H9 (cell line): ENCODE data around the gene MACC1. TPM values are rescaled to one million over a fixed set of nuclear protein-coding genes. Genes with fewer than 3 reads are reported as not detected.
"Not testable (repeated sequence)": the region's sequence is repeated elsewhere in the genome, so short reads cannot be mapped to it uniquely, and the experiment has no call there.

ENCODE experiments used
- DNase-seq: peaks from one replicate; pipeline ENCODE4 v3.0.0-alpha.2; 2017
- H2AFZ ChIP-seq: one replicate; pipeline ENCODE4 v1.6.1; 2013; ENCODE audit warnings: mild to moderate bottlenecking, low read length, control low read depth, moderate library complexity
- H2AK5ac ChIP-seq: 2 replicates; pipeline ENCODE4 v1.6.1; 2013; ENCODE audit warnings: low read length, control low read depth, mixed read lengths; ENCODE audit not compliant: insufficient read length
- H2BK120ac ChIP-seq: one replicate; pipeline ENCODE4 v1.6.1; 2013; ENCODE audit warnings: low read depth, mild to moderate bottlenecking, low read length, control low read depth, inconsistent platforms; ENCODE audit not compliant: poor library complexity, severe bottlenecking
- H2BK12ac ChIP-seq: 2 replicates; pipeline ENCODE4 v1.6.1; 2013; ENCODE audit warnings: low read length, control low read depth, mixed read lengths, low read depth; ENCODE audit not compliant: insufficient read length
- H2BK15ac ChIP-seq: 2 replicates; pipeline ENCODE4 v1.6.1; 2013; ENCODE audit warnings: low read depth, low read length, control low read depth
- H2BK20ac ChIP-seq: one replicate; pipeline ENCODE4 v1.6.1; 2013; ENCODE audit warnings: low read depth, mild to moderate bottlenecking, low read length, control low read depth, inconsistent platforms; ENCODE audit not compliant: poor library complexity, severe bottlenecking
- H2BK5ac ChIP-seq: 2 replicates; pipeline ENCODE4 v1.6.1; 2013; ENCODE audit warnings: low read length, control low read depth, mixed read lengths; ENCODE audit not compliant: insufficient read length
- H3K14ac ChIP-seq: 2 replicates; pipeline ENCODE4 v1.6.1; 2013; ENCODE audit warnings: low read length, control low read depth; ENCODE audit not compliant: insufficient read depth
- H3K18ac ChIP-seq: 2 replicates; pipeline ENCODE4 v1.6.1; 2013; ENCODE audit warnings: low read depth, mild to moderate bottlenecking, mixed read lengths, low read length, control low read depth; ENCODE audit not compliant: insufficient read length
- H3K23ac ChIP-seq: 2 replicates; pipeline ENCODE4 v1.6.1; 2013; ENCODE audit warnings: low read length, control low read depth, mixed read lengths, low read depth; ENCODE audit not compliant: insufficient read length
- H3K23me2 ChIP-seq: 2 replicates; pipeline ENCODE4 v1.6.1; 2013; ENCODE audit warnings: low read depth, mild to moderate bottlenecking, mixed read lengths, low read length, control low read depth; ENCODE audit not compliant: insufficient read length, poor library complexity, severe bottlenecking
- H3K27ac ChIP-seq: 2 replicates; pipeline ENCODE4 v1.5.1; 2013; ENCODE audit warnings: low read length, control low read depth, mixed read lengths, low read depth; ENCODE audit not compliant: insufficient read length
- H3K27me3 ChIP-seq: 2 replicates; pipeline ENCODE4 v1.6.1; 2013; ENCODE audit warnings: low read length, control low read depth, inconsistent platforms; ENCODE audit not compliant: insufficient read depth
- H3K4ac ChIP-seq: 2 replicates; pipeline ENCODE4 v1.6.1; 2013; ENCODE audit warnings: low read depth, mild to moderate bottlenecking, control low read depth, inconsistent platforms, low read length, moderate library complexity
- H3K4me1 ChIP-seq: 2 replicates; pipeline ENCODE4 v1.6.1; 2013; ENCODE audit warnings: low read length, control low read depth, inconsistent platforms; ENCODE audit not compliant: insufficient read depth
- H3K4me2 ChIP-seq: 2 replicates; pipeline ENCODE4 v1.6.1; 2013; ENCODE audit warnings: low read length, control low read depth, mixed read lengths; ENCODE audit not compliant: insufficient read length, insufficient read depth
- H3K56ac ChIP-seq: 2 replicates; pipeline ENCODE4 v1.6.1; 2013; ENCODE audit warnings: low read depth, mild to moderate bottlenecking, mixed read lengths, low read length, control low read depth; ENCODE audit not compliant: insufficient read length
- H3K79me1 ChIP-seq: 2 replicates; pipeline ENCODE4 v1.6.1; 2013; ENCODE audit warnings: low read depth, mild to moderate bottlenecking, moderate library complexity, low read length, control low read depth, inconsistent platforms; ENCODE audit not compliant: insufficient read depth, poor library complexity, severe bottlenecking
- H3K79me2 ChIP-seq: 2 replicates; pipeline ENCODE4 v1.6.1; 2013; ENCODE audit warnings: low read length, control low read depth, inconsistent platforms; ENCODE audit not compliant: insufficient read depth
- H3K9ac ChIP-seq: 2 replicates; pipeline ENCODE4 v1.6.1; 2013; ENCODE audit warnings: low read length, control low read depth, mixed read lengths; ENCODE audit not compliant: insufficient read length; ENCODE audit errors: extremely low read depth
- H3K9me3 ChIP-seq: one replicate; pipeline ENCODE4 v1.6.1; 2013; ENCODE audit warnings: low read depth, low read length, inconsistent platforms; ENCODE audit not compliant: control insufficient read depth
- H3T11ph ChIP-seq: one replicate; pipeline ENCODE4 v1.6.1; 2013; ENCODE audit warnings: mild to moderate bottlenecking, low read length, control low read depth, inconsistent platforms
- H4K20me1 ChIP-seq: one replicate; pipeline ENCODE4 v1.6.1; 2013; ENCODE audit not compliant: control insufficient read depth, insufficient read length, insufficient read depth
- H4K5ac ChIP-seq: 2 replicates; pipeline ENCODE4 v1.6.1; 2013; ENCODE audit warnings: low read depth, mild to moderate bottlenecking, mixed read lengths, low read length, control low read depth; ENCODE audit not compliant: insufficient read length
- H4K8ac ChIP-seq: replicated peaks from 2 replicates; pipeline ENCODE4 v1.6.1; 2013; ENCODE audit warnings: low read length, control low read depth, mixed read lengths, low read depth; ENCODE audit not compliant: insufficient read length
- H4K91ac ChIP-seq: 2 replicates; pipeline ENCODE4 v1.6.1; 2013; ENCODE audit warnings: low read depth, mild to moderate bottlenecking, moderate library complexity, mixed read lengths, low read length, control low read depth; ENCODE audit not compliant: insufficient read length
- H3K27ac Mint-ChIP-seq, 3 experiments: 2 replicates in 2 of 3; 3 replicates in 1 of 3; pipeline ENCODE4 v1.8.0; 2020 to 2021; ENCODE audit warnings: mixed read lengths in 3 of 3, mild to moderate bottlenecking in 1 of 3, moderate library complexity in 1 of 3
- H3K27me3 Mint-ChIP-seq: 2 replicates; pipeline ENCODE4 v1.8.0; 2021; ENCODE audit warnings: low read depth, mild to moderate bottlenecking, moderate library complexity, mixed read lengths
- H3K36me3 Mint-ChIP-seq, 3 experiments: 2 replicates in 2 of 3; 3 replicates in 1 of 3; pipeline ENCODE4 v1.8.0; 2020 to 2021; ENCODE audit warnings: low read depth in 3 of 3, mixed read lengths in 3 of 3; ENCODE audit not compliant: insufficient read depth in 1 of 3
- H3K4me1 Mint-ChIP-seq, 2 experiments: 2 replicates each; pipeline ENCODE4 v1.8.0; 2020; ENCODE audit warnings: mixed read lengths in 2 of 2
- H3K4me3 Mint-ChIP-seq, 2 experiments: 2 replicates in 1 of 2; 3 replicates in 1 of 2; pipeline ENCODE4 v1.8.0; 2020 to 2021; ENCODE audit warnings: mild to moderate bottlenecking in 2 of 2, mixed read lengths in 2 of 2, moderate library complexity in 1 of 2
- H3K9me3 Mint-ChIP-seq, 2 experiments: 2 replicates in 1 of 2; 3 replicates in 1 of 2; pipeline ENCODE4 v1.8.0; 2020; ENCODE audit warnings: mild to moderate bottlenecking in 2 of 2, mixed read lengths in 2 of 2, moderate library complexity in 1 of 2
- WGBS: extraction: QIAGEN DNeasy Blood & Tissue Kit; methylation state at CpG from one replicate; pipeline ENCODE4 v1.1.7; 2013; ENCODE audit warnings: missing lambda C conversion rate, low lambda C conversion rate, mixed read lengths; ENCODE audit not compliant: insufficient read length; ENCODE audit errors: extremely low coverage; 5-methylcytosine and 5-hydroxymethylcytosine counted together
- total RNA-seq: library from RNA; stranded (reverse); gene quantifications from 2 replicates; pipeline ENCODE4 v1.2.1, GENCODE V29; 2021
- TF ChIP-seq, protein P1 (sequence below): fragments of 200-600 bp; sonication (generic); conservative IDR thresholded peaks from 3 replicates; pipeline ENCODE4 v1.8.0; 2021; ENCODE audit warnings: antibody characterized with exemption, mild to moderate bottlenecking

Gene MACC1
- total RNA-seq, 1 experiment from 2014 or later = 11.0 TPM

- Histone ChIP-seq H3K79me2 (no peaks in the 10 kb centered on the region), H4K20me1 (no peaks in the 10 kb centered on the region), H3K14ac (no peak overlapping the region), H3K9me3 (peaks cover 21% of the 10 kb centered on the region), H3K79me1 (no peaks in the 10 kb centered on the region), H3K56ac (no peak overlapping the region), H2AK5ac (no peak overlapping the region), H4K5ac (no peak overlapping the region), H2AFZ (no peak overlapping the region), H2BK12ac (no peak overlapping the region), H3K23ac (no peak overlapping the region), H3K4me2 (no peak overlapping the region), H3K9ac (no peak overlapping the region), H2BK20ac (no peak overlapping the region), H3T11ph (no peak overlapping the region), H3K23me2 (no peaks in the 10 kb centered on the region), H3K27ac (no peak overlapping the region), H2BK5ac (no peak overlapping the region), H3K4ac (no peak overlapping the region), H2BK15ac (no peak overlapping the region), H4K8ac (no peak overlapping the region), H3K18ac (no peak overlapping the region), H4K91ac (no peak overlapping the region), H2BK120ac (no peak overlapping the region), H3K27me3 (no peaks in the 10 kb centered on the region), H3K4me1 (no peaks in the 10 kb centered on the region)
- Mint-ChIP-seq H3K9me3 (peaks cover 28 to 33% of the 10 kb centered on the region in 2 experiments), H3K4me3 (no peak overlapping the region), H3K27ac (no peak overlapping the region), H3K27me3 (no peaks in the 10 kb centered on the region), H3K4me1 (no peaks in the 10 kb centered on the region), H3K36me3 (peaks cover 26 to 40% (median 32%) of the 10 kb centered on the region in 3 experiments)
- TF ChIP-seq, protein P1, sequence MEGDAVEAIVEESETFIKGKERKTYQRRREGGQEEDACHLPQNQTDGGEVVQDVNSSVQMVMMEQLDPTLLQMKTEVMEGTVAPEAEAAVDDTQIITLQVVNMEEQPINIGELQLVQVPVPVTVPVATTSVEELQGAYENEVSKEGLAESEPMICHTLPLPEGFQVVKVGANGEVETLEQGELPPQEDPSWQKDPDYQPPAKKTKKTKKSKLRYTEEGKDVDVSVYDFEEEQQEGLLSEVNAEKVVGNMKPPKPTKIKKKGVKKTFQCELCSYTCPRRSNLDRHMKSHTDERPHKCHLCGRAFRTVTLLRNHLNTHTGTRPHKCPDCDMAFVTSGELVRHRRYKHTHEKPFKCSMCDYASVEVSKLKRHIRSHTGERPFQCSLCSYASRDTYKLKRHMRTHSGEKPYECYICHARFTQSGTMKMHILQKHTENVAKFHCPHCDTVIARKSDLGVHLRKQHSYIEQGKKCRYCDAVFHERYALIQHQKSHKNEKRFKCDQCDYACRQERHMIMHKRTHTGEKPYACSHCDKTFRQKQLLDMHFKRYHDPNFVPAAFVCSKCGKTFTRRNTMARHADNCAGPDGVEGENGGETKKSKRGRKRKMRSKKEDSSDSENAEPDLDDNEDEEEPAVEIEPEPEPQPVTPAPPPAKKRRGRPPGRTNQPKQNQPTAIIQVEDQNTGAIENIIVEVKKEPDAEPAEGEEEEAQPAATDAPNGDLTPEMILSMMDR = no peak
- no peak for DNase-seq
- no CpG with 5 or more reads among the region's 6 CpGs for WGBS
Observed at GRCh38 chr7:20208651-20209307, 8.4 kb downstream of the MACC1 start.

DNA sequence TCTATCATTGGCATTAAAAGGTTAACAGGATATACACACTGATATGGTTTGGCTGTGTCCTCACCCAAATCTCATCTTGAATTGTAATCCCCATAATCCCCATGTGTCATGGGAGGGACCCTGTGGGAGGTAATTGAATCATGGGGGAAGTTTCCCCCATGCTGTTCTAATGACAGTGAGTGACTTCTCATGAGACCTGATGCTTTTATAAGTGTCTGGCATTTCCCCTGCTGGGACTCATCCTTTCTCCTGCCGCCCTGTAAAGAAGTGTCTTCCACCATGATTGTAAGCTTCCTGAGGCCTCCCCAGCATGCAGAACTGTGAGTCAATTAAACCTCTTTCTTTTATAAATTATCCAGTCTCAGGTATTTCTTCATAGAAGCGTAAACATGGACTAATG is 9.4 kb downstream of the MACC1 start:
- no CpG with 5 or more reads among the region's 2 CpGs for WGBS
- H3K23ac ChIP-seq, H3K79me1 ChIP-seq, DNase-seq, H2BK20ac ChIP-seq, H3K14ac ChIP-seq, H2BK5ac ChIP-seq, H2BK120ac ChIP-seq, H2BK12ac ChIP-seq, H4K91ac ChIP-seq, H2AFZ ChIP-seq, H3K4me2 ChIP-seq, H3K79me2 ChIP-seq, H4K5ac ChIP-seq, H2AK5ac ChIP-seq, H3K56ac ChIP-seq, H4K20me1 ChIP-seq, H3K4me1 Mint-ChIP-seq, H3K4me1 ChIP-seq, H3K27me3 Mint-ChIP-seq, H3K9ac ChIP-seq, H3T11ph ChIP-seq, H3K27ac Mint-ChIP-seq, H3K4ac ChIP-seq, H4K8ac ChIP-seq, H3K18ac ChIP-seq, H3K27ac ChIP-seq, H3K27me3 ChIP-seq, H3K4me3 Mint-ChIP-seq, H3K23me2 ChIP-seq, H2BK15ac ChIP-seq: not testable (repeated sequence)
- peaks cover 26 to 33% (median 27%) of the 10 kb centered on the region in 3 experiments for H3K36me3 Mint-ChIP-seq
- H3K9me3 ChIP-seq = peaks cover 21% of the 10 kb centered on the region
- peaks cover 28% of the 10 kb centered on the region in 2 experiments for H3K9me3 Mint-ChIP-seq
